Suppressor macrophage (primary cell): ENCODE results near the gene OPA1.
"Not testable (repeated sequence)": the region's sequence is repeated elsewhere in the genome, so short reads cannot be mapped to it uniquely, and the experiment has no call there.

Source experiments
- DNase-seq, 4 experiments: peaks; one replicate each; pipeline ENCODE4 v3.0.0-alpha.2; 2020 to 2022

OPA1 gene

DNA sequence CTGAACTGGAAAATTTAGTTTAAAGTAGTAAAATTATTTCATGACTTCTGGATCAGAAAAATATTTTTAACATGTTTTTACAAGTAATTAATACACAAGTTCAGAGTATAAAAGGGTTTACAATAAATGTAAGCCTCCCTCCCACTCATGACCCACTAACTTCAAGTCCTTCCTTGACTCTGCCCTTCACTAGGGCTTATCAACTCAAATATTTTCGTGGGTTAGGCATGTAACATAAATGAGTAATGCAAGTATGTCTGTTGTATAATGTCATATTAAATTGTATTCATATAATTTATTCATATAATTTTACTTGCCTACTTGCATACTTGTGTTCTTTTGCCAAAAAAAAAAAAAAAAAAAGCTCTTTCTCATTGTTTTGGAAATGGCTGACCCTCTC, 3.4 kb upstream of the OPA1 start:
- DNase-seq: no peak

DNA sequence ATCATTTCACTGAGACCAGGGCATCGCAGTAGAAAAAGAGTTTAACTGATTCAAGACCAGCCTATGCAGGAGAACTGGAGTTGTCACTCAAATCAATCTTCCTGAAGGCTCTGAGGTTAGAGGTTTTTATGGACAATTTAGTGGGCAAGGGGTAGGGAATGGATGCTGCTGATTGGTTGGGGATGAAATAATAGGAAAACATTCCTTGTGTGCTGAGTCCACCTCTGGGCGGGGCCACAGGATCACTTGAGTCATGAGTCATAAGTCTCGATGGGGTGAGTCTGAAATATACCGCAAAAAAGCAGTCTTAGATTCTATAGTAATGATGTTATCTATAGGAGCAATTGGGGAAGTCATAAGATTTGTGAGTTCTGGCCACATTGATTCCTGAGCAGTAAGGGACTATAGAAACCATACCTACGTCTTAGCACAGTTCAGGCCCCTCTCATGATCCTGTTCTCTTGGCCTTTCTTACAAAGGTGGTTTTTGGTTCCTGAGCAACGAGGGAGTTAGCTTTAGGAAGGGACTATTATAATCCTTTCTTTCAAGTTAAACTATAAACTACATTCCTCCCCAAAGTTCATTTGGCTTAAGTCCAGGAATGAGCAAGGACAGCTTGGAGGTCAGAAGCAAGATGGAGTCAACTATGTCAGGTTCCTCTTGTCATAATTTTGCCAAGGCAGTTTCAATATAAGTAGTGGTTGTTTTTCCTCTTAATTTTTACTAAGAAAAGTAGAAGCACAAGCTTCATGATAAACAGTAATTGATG, 2.7 kb upstream of the OPA1 start:
- DNase-seq: peak in 3 of 4 experiments; percentile 41 to 54 (median 44)

DNA sequence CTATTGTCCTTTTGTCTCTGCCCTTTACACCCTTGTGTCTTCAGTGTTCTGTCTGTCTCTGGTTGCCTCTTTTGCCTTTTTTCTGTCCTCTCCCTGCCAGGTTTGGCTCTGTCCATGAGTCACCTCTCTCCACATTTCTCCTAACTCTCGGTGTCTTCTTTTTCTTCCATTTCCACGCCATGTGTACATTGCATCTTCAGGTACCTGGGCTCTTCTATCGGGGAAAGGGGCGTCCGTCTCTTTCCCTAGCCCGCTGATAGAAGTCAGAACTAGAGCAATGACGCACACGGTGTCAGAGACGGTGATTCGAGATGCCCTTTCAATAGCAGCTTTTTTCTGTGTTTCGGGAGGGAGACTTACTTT, 641 bp downstream of the OPA1 start:
- DNase-seq: peak in 3 of 4 experiments; percentile 29 to 34 (median 29)

DNA sequence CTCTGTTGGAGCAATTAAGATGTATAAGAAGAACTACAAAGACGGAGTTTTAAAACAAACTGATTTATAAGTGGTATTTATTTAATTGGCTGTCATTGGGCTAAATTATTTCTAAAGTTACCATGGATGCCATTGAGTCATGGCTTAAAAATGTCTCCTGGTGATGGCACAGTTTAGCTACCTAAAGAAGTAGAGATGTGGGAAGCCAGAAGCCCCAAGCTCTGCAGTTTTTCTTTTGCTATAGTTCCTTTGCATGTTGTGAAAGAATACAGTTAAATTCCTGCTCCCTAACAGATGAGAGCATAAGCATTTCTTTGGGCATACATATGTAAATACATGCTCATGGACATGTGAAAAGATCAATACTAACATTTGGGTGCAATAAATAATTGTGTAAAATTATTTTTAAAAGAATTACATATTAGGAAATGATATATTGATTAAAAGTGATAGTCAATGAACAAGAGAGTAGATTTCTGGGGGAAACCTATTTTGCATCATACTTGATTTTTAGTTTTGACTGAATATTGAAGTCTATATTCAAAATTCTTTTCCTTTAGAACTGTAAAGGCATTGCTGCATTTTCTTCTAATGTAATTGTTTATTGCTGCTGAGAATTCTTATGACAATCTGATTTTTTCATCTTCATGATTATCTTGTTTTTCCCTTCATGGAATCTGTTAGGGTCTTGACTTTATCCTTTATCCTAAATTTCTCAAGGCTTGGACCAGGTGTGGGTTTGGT, 2.1 kb downstream of the OPA1 start:
- DNase-seq: peak in 3 of 4 experiments; percentile 26 to 33 (median 27)

DNA sequence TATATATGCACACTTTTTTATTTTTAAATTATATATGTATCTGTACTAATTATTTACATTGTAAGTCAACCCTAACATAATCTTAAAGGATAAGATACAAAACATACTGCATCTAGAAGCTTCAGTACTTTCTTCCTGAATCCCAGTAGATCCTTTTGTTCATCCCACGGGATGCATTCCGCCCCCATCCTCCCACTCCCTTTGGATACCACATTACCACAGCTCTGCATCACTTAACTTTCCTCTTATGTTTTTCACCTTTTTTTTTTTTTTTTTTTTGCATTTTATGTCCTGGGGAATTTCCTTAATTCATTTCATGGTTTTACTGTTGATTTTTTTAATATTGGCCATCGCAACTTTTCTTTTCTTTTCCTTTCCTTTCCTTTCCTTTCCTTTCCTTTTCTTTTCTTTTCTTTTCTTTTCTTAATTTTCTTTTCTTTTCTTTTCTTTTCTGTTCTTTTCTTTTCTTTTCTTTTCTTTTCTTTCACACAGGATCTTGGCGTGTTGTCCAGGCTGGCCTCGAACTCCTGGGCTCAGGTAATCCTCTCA, 3.0 kb downstream of the OPA1 start:
- no peak for DNase-seq

DNA sequence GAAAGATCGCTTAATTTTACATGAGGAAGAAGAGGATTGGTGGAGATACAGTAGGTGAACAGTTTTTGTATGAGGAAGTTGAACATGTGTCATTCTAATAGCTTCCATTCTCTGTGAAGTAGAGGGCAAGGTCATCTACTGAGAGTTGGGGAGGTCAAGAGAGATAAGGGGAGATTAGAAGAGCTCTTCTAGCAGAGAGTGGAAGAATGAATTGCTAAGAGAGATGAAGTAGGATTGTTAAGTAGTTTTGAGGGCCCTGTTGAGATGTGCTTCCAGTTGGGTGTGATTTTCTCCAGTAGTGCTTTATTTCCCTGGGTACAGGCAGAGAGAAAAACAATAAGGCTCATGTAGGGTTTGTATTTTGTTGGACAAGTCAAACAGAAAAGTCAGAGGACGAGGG, 5.2 kb downstream of the OPA1 start:
- no peak for DNase-seq

DNA sequence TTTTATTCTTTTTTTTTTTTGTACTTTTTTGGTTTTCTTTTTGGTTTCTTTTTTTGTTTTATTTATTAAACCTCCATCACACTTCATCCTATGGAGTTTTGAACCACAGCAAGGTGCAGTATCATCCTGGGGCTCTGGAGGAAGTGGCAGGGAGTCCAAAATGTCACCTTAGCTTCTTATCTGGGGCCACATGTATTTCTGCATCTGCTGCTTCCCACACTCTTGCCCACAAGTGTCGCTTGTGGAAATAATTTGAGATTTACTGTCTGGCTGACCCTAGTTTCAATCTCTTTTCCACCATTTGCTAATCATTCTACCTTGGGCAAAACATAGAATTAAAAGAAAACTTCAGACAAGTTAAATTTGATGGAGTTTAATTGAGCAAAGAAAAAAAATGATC, 6.4 kb downstream of the OPA1 start:
- no peak for DNase-seq

DNA sequence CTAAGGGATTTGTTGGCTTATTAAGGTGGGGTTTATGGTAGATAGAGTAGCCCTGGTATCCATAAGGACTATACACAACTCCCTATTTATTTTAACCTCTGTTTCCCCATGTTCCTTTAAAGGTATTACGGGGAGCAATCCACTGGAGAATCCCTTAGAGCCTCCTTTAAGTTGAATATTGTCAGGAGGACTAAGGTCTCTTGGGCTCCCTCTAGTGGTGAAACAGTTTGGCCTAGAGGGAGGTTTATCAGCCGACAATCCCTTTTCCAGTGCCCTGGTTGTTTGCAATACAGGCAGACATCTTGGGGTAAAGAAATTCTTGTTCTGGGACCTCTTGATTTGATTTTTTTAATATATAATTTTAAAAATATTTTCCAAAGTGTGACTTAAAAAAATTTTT, 12.9 kb downstream of the OPA1 start:
- DNase-seq: peak; percentile 77 to 86 (median 86)

DNA sequence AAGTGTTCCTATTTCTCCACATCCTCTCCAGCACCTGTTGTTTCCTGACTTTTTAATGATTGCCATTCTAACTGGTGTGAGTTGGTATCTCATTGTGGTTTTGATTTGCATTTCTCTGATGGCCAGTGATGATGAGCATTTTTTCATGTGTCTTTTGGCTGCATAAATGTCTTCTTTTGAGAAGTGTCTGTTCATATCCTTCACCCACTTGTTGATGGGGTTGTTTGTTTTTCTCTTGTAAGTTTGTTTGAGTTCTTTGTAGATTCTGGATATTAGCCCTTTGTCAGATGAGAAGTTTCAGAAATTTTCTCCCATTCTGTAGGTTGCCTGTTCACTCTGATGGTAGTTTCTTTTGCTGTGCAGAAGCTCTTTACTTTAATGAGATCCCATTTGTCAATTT, 13.9 kb downstream of the OPA1 start:
- DNase-seq: not testable (repeated sequence)

DNA sequence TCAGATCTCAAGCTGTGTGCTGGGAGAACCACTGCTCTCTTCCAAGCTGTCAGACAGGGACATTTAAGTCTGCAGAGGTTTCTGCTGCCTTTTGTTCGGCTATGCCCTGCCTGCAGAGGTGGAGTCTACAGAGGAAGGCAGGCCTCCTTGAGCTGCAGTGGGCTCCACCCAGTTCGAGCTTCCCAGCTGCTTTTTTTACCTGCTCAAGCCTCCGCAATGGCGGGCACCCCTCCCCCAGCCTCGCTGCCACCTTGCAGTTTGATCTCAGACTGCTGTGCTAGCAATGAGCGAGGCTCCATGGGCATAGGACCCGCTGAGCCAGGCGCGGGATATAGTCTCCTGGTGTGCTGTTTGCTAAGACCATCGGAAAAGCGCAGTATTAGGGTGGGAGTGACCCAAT, 17.5 kb downstream of the OPA1 start:
- DNase-seq: not testable (repeated sequence)

DNA sequence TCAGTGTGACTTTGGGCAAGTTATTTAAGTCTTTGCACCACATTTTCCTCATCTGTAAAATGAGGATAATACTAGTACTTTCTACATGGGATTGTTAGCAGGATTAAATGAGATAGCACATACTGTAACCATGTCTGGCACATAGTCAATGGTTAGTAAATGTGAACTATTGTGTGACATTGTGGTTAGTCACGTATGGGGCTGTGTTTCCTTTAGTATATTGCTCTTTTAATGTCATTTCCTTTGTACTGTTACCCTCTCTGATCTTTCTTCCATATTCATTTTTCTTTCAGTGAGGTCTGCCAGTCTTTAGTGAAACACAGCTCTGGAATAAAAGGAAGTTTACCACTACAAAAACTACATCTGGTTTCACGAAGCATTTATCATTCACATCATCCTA, 21.4 kb downstream of the OPA1 start:
- no peak for DNase-seq

DNA sequence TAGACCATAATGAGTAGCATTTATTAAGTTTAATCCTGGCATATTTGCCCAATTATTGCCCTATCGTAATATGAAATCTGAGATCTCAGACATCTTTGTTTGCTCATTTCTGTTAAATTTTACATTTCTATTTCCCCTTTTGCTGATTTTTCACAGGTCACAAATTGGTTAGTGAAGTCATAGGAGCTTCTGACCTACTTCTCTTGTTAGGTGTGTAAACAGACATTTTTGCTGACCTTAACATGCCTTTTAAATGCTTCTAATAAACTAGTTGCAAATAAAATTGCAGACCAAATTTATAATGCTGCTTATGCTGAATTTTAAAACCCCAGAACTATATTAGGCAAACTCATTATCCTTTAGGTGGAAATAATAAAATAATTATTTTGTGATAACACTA, 24.6 kb downstream of the OPA1 start:
- DNase-seq: no peak

DNA sequence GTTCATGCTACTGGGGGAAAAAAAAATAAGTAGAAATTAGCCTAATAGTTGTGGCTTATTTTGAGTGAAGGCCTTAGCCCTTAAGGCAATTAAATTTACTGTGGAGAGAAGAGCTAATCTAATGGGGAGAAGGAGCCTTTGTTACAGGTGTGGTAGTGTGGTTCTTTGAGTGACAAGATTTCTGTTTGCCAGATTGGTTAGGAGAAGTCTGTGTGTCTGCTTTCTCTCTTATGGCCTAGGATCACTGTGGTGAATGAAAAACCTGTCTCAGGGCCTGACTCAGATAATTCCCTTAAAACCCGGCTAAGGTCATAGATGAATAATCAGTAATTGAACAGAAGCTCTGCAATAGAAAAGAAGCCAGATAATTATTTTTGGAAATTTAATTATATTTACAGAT, 27.0 kb downstream of the OPA1 start:
- no peak for DNase-seq

DNA sequence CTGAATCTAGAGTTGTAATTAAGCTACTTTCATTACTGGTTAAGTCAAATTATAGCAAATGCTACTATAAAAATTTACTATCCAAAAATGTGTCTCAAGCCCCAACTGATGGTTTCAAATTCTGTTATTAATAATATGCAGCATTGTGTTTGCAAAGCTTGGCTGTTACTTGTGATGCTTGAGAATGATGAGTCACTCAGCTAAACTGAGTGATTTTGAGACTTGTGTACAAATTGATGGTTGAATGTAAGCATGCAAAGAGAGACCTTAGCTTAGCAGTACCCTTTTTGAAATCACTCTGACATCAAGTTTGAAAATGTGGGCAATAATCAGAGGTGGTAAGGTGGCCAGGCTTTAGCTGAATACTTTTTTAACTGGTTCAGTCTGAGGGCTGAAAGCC, 27.6 kb downstream of the OPA1 start:
- no peak for DNase-seq

DNA sequence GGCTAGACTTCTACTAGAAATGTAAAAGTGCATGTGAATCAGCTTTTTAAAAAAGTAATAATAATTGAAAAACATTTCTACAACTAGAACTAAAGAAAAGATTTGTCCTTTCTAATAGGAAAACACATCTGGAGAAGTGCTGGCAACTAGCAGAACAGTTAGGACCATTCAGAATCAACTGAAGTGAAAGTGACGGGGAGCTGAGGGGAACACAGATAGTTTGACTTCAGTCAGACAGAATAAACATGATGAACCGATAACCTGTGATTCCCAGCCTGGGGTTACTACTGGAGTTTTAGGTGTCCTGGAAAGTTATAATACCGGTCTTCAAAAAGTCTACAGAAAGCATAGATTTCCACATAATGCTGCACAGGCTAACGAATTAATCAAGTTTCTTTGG, 28.1 kb downstream of the OPA1 start:
- no peak for DNase-seq

DNA sequence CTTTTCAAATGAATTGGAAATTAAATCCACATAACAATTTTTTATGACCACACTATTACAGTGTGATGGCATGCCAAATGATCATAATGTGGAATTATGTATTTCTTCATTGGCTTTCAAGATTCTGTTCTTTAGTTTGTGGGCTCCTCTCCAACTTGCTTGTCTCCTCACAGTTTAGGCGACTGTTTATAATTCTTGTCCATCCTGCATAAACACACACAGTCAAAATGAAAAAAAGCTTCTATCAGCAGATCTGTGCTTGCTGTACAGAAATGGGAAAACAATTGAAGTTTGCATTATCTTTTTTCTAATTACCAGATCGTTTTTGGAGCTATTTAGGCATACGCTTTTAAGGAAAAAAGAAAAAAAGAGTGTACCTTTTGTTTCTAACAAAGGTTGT, 37.0 kb downstream of the OPA1 start:
- no peak for DNase-seq

DNA sequence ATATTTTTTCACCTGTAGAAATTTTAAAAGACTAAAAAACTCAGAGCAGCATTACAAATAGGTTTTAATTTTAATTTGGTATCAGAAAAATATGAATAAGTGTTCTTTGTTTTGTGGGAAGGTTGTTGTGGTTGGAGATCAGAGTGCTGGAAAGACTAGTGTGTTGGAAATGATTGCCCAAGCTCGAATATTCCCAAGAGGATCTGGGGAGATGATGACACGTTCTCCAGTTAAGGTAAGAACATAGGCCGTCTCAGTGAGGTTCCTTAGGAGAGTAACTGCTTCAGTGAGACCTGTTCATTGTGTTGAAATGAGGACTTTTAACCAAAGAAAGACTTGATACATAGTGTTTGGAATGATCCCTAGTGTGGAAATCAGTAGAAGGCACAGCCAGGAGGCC, 44.8 kb downstream of the OPA1 start:
- no peak for DNase-seq

DNA sequence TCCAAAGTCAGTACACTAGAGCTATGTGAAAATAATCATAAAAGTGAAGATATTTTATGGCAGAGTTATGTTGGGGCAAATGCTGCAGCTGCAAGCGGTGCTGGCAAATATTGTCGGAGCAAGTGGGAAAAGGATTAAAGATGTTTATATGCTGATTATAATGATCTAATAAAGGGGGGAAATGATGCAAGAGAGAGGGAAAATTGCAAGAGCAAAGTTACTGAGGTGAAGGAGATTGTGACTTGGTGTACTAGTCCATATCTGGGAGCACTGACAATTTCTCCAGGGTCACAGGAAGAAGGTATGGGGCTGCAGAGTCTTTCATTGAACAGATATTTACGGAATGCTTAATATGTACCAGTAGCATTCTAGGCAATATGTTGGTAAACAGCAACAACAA, 45.8 kb downstream of the OPA1 start:
- DNase-seq: no peak

DNA sequence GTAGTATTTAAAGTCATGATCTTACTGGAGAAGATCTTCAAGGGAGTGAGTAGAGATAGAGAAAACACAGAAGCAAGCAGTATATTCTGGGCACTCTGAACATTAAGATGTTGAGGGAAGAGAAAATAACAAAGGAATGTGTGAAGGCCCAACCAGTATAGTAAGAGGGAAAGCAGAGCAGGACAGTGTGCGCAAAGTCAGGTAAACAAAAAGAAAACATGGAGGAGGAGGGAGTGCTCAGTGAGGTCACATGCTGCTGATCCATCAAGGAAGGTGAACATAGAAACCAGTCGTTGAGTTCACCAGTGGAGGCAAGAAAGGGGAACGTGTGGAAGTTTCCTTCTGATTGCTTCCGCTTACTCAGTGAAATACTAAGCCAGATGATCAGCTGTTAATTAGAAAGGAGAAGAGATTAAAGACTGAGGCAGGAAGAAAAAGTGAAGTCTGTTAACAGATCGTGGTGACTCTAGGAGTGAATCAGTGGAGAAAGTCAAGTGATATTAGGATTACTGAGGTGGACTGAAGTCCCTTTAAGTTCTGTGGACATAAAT, 47.2 kb downstream of the OPA1 start:
- DNase-seq: peak; percentile 54 to 75 (median 68)

DNA sequence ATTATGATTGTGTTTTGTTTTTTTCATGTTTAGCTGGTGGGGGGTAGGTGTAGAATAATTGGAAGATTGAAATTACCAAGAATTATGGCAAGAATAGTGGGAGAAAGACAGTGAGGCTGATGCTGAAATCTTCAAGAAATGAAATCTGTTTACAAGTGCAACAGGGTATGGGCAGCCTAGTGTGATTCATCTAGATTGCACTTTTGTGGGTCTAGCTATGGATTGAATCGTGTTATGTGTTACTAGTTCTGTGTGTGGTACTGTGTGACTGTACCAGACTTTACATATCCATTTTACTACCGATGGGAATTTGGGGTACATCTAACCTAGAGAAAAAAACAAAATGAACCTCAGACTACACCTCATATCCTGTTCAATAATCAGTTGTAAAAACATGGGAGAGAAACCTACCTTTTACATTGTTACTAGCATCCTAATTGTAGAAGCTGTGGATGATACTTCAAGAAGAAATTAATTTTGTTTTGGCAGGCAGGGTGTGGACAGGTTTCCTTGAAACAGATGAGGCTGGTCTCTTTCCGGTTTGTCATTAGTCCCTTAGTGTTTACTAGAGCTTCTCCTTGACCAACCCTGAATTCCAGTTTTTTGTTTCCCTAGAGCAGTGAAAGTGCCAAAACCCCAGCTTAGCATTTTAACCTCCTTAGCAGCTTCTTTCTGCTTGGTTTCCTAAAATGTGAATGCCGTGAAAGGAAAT, 47.9 kb downstream of the OPA1 start:
- no peak for DNase-seq

DNA sequence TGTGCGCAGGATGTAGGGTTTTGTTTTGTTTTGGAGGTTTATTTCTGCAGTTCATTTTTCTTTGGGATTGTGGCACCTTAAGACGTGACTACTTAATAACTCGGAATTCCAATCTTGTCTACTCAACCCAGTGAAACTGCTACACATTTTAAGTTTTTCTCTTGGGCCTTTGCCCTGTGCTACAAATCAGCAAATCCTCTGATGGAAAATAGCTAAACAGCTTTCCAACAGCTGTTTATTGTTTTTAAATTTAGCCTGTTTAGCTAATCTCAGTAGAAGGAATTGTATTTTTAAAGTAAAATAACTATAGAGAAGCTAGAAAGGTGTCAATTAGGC, 48.4 kb downstream of the OPA1 start:
- no peak for DNase-seq

DNA sequence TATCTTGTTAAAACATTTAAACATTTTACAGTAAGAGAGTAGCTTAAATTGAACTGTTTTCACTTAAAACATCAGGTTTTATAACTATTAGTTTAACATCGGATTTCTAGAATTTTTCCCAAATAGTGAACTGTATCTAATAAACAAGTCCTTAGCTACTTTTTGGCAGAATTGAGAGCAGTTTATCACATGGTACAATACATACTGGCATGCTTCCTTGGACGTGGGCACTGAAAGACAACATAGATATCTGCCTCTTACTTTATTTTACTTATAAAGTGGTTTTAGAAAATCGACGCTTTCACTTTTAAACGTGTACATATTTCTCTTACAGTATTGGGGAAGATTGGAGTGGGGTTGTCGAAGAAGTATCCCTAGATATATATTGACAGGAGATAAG, 52.8 kb downstream of the OPA1 start:
- DNase-seq: no peak

DNA sequence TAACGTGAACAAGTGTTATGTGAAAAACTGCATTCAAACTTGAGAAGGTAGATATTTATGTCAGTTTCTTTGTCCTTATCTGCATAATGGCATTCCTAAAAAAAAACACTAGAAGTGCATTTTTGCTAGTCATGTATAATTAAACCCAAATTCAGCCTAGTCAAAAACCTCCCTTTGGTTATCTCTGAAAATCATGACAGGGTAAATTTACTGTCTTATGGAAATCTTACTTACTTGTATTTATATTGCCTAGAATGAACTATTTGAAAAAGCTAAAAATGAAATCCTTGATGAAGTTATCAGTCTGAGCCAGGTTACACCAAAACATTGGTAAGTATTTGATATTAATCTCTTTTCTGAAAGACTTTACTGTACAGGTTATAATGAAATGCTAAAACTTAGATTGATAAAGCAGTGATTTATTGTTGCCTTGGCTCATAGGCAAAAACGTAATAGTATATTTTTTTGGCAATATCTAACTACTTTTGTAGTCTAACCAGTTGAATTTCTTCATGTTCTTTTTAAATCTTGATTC, 55.6 kb downstream of the OPA1 start:
- no peak for DNase-seq
